ENCODE results near the gene PTGES.

DNA sequence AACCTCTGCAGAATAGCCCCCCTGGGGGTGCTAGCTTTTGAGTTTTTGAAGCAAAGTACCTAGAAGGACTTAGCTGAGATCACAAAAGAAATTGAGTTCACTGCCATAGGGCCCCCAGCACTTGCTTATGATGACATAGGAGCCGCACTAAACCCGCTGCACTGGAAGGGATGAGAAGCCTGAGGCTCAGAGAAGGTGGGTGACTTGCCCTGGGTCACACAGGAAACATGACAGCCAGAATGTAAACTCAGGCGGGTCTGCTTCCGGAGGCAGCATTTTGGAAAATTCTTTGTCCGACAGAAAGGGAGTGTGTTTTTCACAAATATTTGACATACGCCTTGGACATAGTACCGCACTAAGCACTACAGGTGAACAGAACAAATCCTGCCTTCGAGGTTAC, 41.7 kb upstream of the PTGES start:
- TF ChIP-seq CTCF (IDR thresholded peaks at IDR 0.05) (no peak), POLR2AphosphoS5 (IDR thresholded peaks at IDR 0.05) (no peak)
